ENCODE measurements around the gene HSBP1. TPM values are rescaled to one million over a fixed set of nuclear protein-coding genes. Genes with fewer than 3 reads are reported as not detected.

Gene HSBP1
- total and polyA plus RNA-seq, 9 of the 15 experiments (the other 6 are each of a cell fraction or from before 2014, with no cell fraction given): 84.9 to 677 (median 204) TPM

DNA sequence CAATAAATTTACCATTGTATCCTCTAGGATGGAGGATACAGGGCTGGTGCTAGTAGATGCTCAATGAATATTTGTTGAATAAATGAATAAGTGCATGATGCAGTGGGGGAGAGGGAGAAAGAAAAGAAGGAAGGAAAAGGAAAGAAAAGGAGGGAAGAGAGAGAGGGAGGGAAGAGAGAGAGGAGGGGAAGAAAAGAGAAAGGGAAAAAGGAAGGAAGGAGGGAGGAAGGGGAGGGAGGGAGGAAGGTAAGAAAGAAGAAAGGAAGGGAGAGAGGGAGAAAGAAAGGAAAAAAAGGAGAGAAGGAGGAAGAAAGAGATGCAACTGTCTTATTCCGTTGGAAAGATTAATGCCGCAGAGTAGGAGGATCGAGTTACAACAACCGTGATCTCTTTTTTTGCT is 30.4 kb downstream of the HSBP1 start (continued):
- TF ChIP-seq, protein P1, sequence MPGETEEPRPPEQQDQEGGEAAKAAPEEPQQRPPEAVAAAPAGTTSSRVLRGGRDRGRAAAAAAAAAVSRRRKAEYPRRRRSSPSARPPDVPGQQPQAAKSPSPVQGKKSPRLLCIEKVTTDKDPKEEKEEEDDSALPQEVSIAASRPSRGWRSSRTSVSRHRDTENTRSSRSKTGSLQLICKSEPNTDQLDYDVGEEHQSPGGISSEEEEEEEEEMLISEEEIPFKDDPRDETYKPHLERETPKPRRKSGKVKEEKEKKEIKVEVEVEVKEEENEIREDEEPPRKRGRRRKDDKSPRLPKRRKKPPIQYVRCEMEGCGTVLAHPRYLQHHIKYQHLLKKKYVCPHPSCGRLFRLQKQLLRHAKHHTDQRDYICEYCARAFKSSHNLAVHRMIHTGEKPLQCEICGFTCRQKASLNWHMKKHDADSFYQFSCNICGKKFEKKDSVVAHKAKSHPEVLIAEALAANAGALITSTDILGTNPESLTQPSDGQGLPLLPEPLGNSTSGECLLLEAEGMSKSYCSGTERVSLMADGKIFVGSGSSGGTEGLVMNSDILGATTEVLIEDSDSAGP (CRISPR knock-in tag; IDR thresholded peaks at IDR 0.05): no peak
- TF ChIP-seq ZNF311 (CRISPR knock-in tag; IDR thresholded peaks at IDR 0.05) (no peak), FUS (optimal IDR thresholded peaks at IDR 0.05; ENCODE audit: low read depth, low read length) (no peak)

DNA sequence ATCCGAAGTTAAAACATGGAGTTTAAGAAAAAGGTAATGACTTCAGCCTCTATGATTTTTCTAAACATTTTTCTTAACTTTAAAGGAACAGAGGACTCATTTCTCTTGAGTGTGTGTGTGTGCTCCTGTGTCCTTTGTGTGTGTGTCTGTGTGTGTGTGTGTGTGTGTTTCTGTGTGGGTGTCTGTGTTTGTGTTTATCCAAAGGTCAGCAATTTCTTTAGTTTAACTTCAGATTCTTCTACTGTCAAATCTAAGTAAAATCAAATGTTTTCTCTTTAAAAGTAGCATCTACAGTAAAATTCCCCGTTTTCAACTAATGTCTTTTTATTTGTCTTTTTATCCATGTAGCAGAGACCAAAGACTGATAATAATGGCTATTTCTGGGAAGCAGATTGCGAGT is 31.8 kb downstream of the HSBP1 start:
- Histone ChIP-seq H4K20me1 (replicated peaks; ENCODE audit: control insufficient read depth, insufficient read depth, low read length) (no peaks in the 10 kb centered on the region), H3K9ac (ENCODE audit: insufficient read depth in 1 of 2, low read depth in 2 of 2, low read length in 2 of 2) (no peak overlapping the region), H3K4me3 (no peak overlapping the region), H3K9me3 (replicated peaks; ENCODE audit: control insufficient read depth, insufficient read depth, low read depth, low read length) (0 out of 2 replicates have a peak, but pooled peaks cover 4% of the 10 kb centered on the region), H3K79me2 (ENCODE audit: control insufficient read depth, insufficient read depth, low read length) (no peaks in the 10 kb centered on the region), H3K27me3 (ENCODE audit: control insufficient read depth in 2 of 2, insufficient read depth in 2 of 2, low read length in 2 of 2) (peaks cover 33 to 34% of the 10 kb centered on the region in 2 experiments), H2AFZ (ENCODE audit: low read depth, low read length) (no peak overlapping the region), H3K27ac (ENCODE audit: extremely low read depth, low read depth, low read length) (no peak overlapping the region), H3K4me2 (ENCODE audit: insufficient read depth, low read length) (no peak overlapping the region), H3K36me3 (ENCODE audit: control insufficient read depth, insufficient read depth, low read length) (no peaks in the 10 kb centered on the region), H3K9me1 (ENCODE audit: control insufficient read depth, insufficient read depth, low read length) (no peaks in the 10 kb centered on the region), H3K4me1 (replicated peaks in 1 of 2; ENCODE audit: control insufficient read depth in 2 of 2, insufficient read depth in 2 of 2, low read length in 2 of 2) (peaks cover 0 to 12% of the 10 kb centered on the region in 2 experiments; a peak in 3 of 5 replicates)
- ChIA-PET CTCF (ENCODE audit: low intra/inter-chr PET ratio) (no interaction called here), POLR2A (no interaction called here)
- no peak for ATAC-seq
- DNase-seq (ENCODE audit: extremely low read depth in 1 of 4, low spot score in 3 of 4): no peak
- no peak for FAIRE-seq
- TF ChIP-seq ZNF586 (CRISPR knock-in tag; conservative IDR thresholded peaks at IDR 0.05) (no peak), ZNF140 (CRISPR knock-in tag; IDR thresholded peaks at IDR 0.05) (no peak), MTA3 (IDR thresholded peaks at IDR 0.05; ENCODE audit: borderline replicate concordance) (no peak), ZNF561 (CRISPR knock-in tag; conservative IDR thresholded peaks at IDR 0.05) (no peak), TAF7 (tag; IDR thresholded peaks at IDR 0.05) (no peak), ZNF316 (IDR thresholded peaks at IDR 0.05) (peak; percentile 75), TAF15 (IDR thresholded peaks at IDR 0.05; ENCODE audit: low read depth, low read length) (no peak), MAFF (IDR thresholded peaks at IDR 0.05; ENCODE audit: low read length) (peak; percentile 36; the same call in 1 of the 2 replicates), RBM15 (IDR thresholded peaks at IDR 0.05; ENCODE audit: insufficient read depth, low read length) (no peak), LARP7 (IDR thresholded peaks at IDR 0.05) (no peak), CEBPB (tag; IDR thresholded peaks at IDR 0.05) (no peak), HMG20A (CRISPR knock-in tag; conservative IDR thresholded peaks at IDR 0.05) (no peak), FOXA3 (CRISPR knock-in tag; conservative IDR thresholded peaks at IDR 0.05 in 1 of 2, IDR thresholded peaks at IDR 0.05 in 1 of 2) (no peak), C11orf30 (IDR thresholded peaks at IDR 0.05; ENCODE audit: low read depth) (peak; percentile 64; the same call in 1 of the 2 replicates), HMG20B (CRISPR knock-in tag; IDR thresholded peaks at IDR 0.05) (no peak), MIER1 (IDR thresholded peaks at IDR 0.05; ENCODE audit: low read depth) (no peak)
- TF ChIP-seq, protein P2, sequence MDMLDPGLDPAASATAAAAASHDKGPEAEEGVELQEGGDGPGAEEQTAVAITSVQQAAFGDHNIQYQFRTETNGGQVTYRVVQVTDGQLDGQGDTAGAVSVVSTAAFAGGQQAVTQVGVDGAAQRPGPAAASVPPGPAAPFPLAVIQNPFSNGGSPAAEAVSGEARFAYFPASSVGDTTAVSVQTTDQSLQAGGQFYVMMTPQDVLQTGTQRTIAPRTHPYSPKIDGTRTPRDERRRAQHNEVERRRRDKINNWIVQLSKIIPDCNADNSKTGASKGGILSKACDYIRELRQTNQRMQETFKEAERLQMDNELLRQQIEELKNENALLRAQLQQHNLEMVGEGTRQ (CRISPR knock-in tag; IDR thresholded peaks at IDR 0.05): no peak
- intact Hi-C loops (cut with micrococcal nuclease) (no loop called here), in situ Hi-C loops (cut with MboI) (no loop called here)
- BruUV-seq (replicated peaks): no TSS peak
- 1% methylated on average over 3 of the region's 3 CpGs for WGBS (ENCODE audit: insufficient coverage, low coverage, missing lambda C conversion rate)

All from K562 (cell line).